Mononuclear cell (primary cell): ENCODE data around the gene AFF3. TPM values are rescaled to one million over a fixed set of nuclear protein-coding genes. Genes with fewer than 3 reads are reported as not detected.
"Not testable (repeated sequence)": the region's sequence is repeated elsewhere in the genome, so short reads cannot be mapped to it uniquely, and the experiment has no call there.

Experiments
- H3K27me3 ChIP-seq: 2 replicates; pipeline ENCODE4 v1.6.0; 2011; ENCODE audit warnings: low read length, control low read depth; ENCODE audit not compliant: insufficient read depth
- H3K4me1 ChIP-seq: 2 replicates; pipeline ENCODE4 v1.5.1; 2011; ENCODE audit warnings: mild to moderate bottlenecking, low read length, control low read depth; ENCODE audit not compliant: insufficient read depth
- H3K4me3 ChIP-seq: 2 replicates; pipeline ENCODE4 v1.5.1; 2011; ENCODE audit warnings: mild to moderate bottlenecking, low read length, moderate library complexity
- H3K9me3 ChIP-seq: 2 replicates; pipeline ENCODE4 v1.5.1; 2011; ENCODE audit warnings: low read depth, mild to moderate bottlenecking, control low read depth, low read length
- total RNA-seq: library from RNA; depleted of rRNA; stranded (reverse); fragments of >200 nt; gene quantifications from one replicate; pipeline ENCODE4 v1.2.3, GENCODE V29; 2012

AFF3 gene
- total RNA-seq, 1 donor = 21.9 TPM

GRCh38 chr2:100174026-100174431 lies 31.6 kb upstream of the AFF3 start:
- Histone ChIP-seq H3K4me1 (peaks cover 6% of the 10 kb centered on the region), H3K4me3 (no peak overlapping the region), H3K27me3 (no peaks in the 10 kb centered on the region), H3K9me3 (no peaks in the 10 kb centered on the region)

- Histone ChIP-seq H3K4me3 (no peak overlapping the region), H3K27me3 (no peaks in the 10 kb centered on the region), H3K4me1 (no peaks in the 10 kb centered on the region), H3K9me3 (peaks cover 5% of the 10 kb centered on the region)
Measured at GRCh38 chr2:100166701-100167100, 24.3 kb upstream of the AFF3 start.

- H3K4me3 ChIP-seq = no peak overlapping the region
- H3K27me3 ChIP-seq = no peaks in the 10 kb centered on the region
- no peaks in the 10 kb centered on the region for H3K4me1 ChIP-seq
- H3K9me3 ChIP-seq = peaks cover 5% of the 10 kb centered on the region
Measured at GRCh38 chr2:100163605-100164004, 21.2 kb upstream of the AFF3 start.

GRCh38 chr2:100161945-100162620 lies 19.7 kb upstream of the AFF3 start:
- H3K4me1 ChIP-seq = no peaks in the 10 kb centered on the region
- no peaks in the 10 kb centered on the region for H3K27me3 ChIP-seq
- no peak overlapping the region for H3K4me3 ChIP-seq
- peaks cover 5% of the 10 kb centered on the region for H3K9me3 ChIP-seq

GRCh38 chr2:100160396-100160795 lies 18.0 kb upstream of the AFF3 start:
- Histone ChIP-seq H3K9me3 (peaks cover 5% of the 10 kb centered on the region), H3K27me3 (no peaks in the 10 kb centered on the region), H3K4me3 (no peak overlapping the region), H3K4me1 (no peaks in the 10 kb centered on the region)

GRCh38 chr2:100151832-100152231 lies 9.4 kb upstream of the AFF3 start:
- not testable (repeated sequence) for H3K4me3 ChIP-seq, H3K9me3 ChIP-seq, H3K27me3 ChIP-seq, H3K4me1 ChIP-seq

GRCh38 chr2:100151310-100151709 lies 8.9 kb upstream of the AFF3 start:
- H3K4me3 ChIP-seq = no peak overlapping the region
- no peaks in the 10 kb centered on the region for H3K4me1 ChIP-seq
- no peaks in the 10 kb centered on the region for H3K27me3 ChIP-seq
- no peaks in the 10 kb centered on the region for H3K9me3 ChIP-seq

- Histone ChIP-seq H3K4me1 (peaks cover 9% of the 10 kb centered on the region), H3K27me3 (no peaks in the 10 kb centered on the region), H3K4me3 (no peak overlapping the region), H3K9me3 (no peaks in the 10 kb centered on the region)
Measured at GRCh38 chr2:100148883-100149282, 6.5 kb upstream of the AFF3 start.

- no peaks in the 10 kb centered on the region for H3K9me3 ChIP-seq
- no peaks in the 10 kb centered on the region for H3K27me3 ChIP-seq
- H3K4me3 ChIP-seq = no peak overlapping the region
- H3K4me1 ChIP-seq = peaks cover 31% of the 10 kb centered on the region
Measured at GRCh38 chr2:100146657-100146960, 4.2 kb upstream of the AFF3 start.

GRCh38 chr2:100145893-100146656 lies 3.7 kb upstream of the AFF3 start:
- Histone ChIP-seq H3K27me3 (no peaks in the 10 kb centered on the region), H3K4me3 (no peak overlapping the region)

GRCh38 chr2:100143286-100143685 lies 896 bp upstream of the AFF3 start:
- H3K4me3 ChIP-seq = no peak overlapping the region
- H3K4me1 ChIP-seq = peaks cover 45% of the 10 kb centered on the region
- H3K9me3 ChIP-seq = no peaks in the 10 kb centered on the region
- no peaks in the 10 kb centered on the region for H3K27me3 ChIP-seq

More at GRCh38 chr2:100145893-100146656, 3.7 kb upstream of the AFF3 start:
- H3K9me3 ChIP-seq = no peaks in the 10 kb centered on the region
- H3K4me1 ChIP-seq = peaks cover 31% of the 10 kb centered on the region

GRCh38 chr2:100141906-100142305 lies 484 bp downstream of the AFF3 start:
- Histone ChIP-seq H3K4me3 (peak overlapping the region; percentile 54), H3K9me3 (no peaks in the 10 kb centered on the region), H3K27me3 (no peaks in the 10 kb centered on the region), H3K4me1 (peaks cover 54% of the 10 kb centered on the region)

- no peaks in the 10 kb centered on the region for H3K27me3 ChIP-seq
- peak overlapping the region; percentile 54 for H3K4me3 ChIP-seq
- H3K4me1 ChIP-seq = peaks cover 63% of the 10 kb centered on the region
- no peaks in the 10 kb centered on the region for H3K9me3 ChIP-seq
Measured at GRCh38 chr2:100140582-100140981, 1.8 kb downstream of the AFF3 start.

GRCh38 chr2:100137866-100138570 lies 4.4 kb downstream of the AFF3 start:
- no peak overlapping the region for H3K4me3 ChIP-seq
- H3K9me3 ChIP-seq = no peaks in the 10 kb centered on the region
- peaks cover 54% of the 10 kb centered on the region for H3K4me1 ChIP-seq
- H3K27me3 ChIP-seq = no peaks in the 10 kb centered on the region

- H3K4me3 ChIP-seq = no peak overlapping the region
- H3K9me3 ChIP-seq = no peaks in the 10 kb centered on the region
- H3K4me1 ChIP-seq = peaks cover 47% of the 10 kb centered on the region
- no peaks in the 10 kb centered on the region for H3K27me3 ChIP-seq
Measured at GRCh38 chr2:100137318-100137717, 5.1 kb downstream of the AFF3 start.
